Measurements from ENCODE around the gene DOCK2.
"Not testable (repeated sequence)": the region's sequence is repeated elsewhere in the genome, so short reads cannot be mapped to it uniquely, and the experiment has no call there.

Gene DOCK2

GRCh38 chr5:169944115-169944514, 307.0 kb downstream of the DOCK2 start:
- DNase-seq (ENCODE audit: low read depth): no peak

DNA sequence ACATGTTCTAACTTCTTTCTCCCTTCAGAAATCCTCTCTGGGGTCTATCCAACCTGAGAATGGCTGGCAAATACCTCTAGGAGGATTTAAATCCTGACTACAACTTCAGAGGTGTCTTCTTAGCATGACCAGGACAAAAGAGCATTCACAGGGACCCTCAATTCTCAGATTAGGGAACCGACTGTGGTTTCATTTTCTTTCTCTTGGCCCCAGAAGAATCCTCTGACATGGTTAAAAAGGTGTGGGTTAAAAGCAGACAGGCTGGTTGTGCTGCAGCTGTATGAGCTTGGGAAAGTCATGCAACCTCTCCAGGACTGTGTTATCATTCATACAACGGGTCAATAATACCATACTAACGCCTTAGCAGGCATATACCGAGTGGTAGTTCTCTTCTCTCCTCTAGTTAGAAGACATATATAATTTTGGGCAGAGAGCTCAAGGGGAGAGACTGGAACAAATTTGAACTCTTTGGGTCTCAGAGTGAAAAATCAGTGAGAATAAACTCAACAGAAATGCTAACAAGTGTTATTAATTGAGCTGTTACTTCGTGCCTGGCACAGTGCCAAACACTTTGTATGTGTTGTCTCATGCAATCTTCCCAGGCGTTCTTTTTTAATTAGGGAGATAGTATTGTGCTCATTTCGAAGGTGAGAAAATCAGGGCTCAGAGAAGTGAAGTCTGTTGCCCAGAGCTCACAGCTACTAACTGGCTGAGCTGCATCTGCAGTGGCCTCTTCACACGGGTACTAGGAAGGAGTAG, 308.0 kb downstream of the DOCK2 start:
- DNase-seq (ENCODE audit: low read depth): no peak

GRCh38 chr5:169945831-169946261, 308.8 kb downstream of the DOCK2 start:
- peak; percentile 92 for DNase-seq (ENCODE audit: low read depth)

- DNase-seq (ENCODE audit: low read depth): no peak
Observed at GRCh38 chr5:169946743-169947295, 309.7 kb downstream of the DOCK2 start.

DNA sequence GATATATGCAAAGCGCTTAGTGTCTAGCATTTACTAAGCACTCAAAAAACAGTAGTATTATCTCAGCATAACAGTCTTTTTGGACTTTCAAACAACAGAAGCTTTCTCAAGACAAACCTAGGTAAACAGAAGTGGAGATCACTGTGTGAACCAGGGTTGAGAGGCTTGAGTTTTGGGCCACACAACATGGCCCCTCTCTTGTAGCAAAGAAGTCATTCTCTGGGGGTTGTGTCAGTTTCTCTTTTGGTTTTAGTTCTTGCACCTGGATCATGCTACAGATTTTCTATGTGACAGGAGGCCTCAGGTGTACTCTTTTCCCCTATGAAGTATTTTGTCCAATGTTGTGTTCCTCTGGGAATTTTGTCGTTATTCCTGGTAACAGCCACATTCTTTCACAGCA, 313.3 kb downstream of the DOCK2 start:
- no peak for DNase-seq (ENCODE audit: low read depth)

GRCh38 chr5:169953196-169953595, 316.1 kb downstream of the DOCK2 start:
- not testable (repeated sequence) for DNase-seq (ENCODE audit: low read depth)

GRCh38 chr5:169954786-169955185, 317.7 kb downstream of the DOCK2 start:
- no peak for DNase-seq (ENCODE audit: low read depth)

DNA sequence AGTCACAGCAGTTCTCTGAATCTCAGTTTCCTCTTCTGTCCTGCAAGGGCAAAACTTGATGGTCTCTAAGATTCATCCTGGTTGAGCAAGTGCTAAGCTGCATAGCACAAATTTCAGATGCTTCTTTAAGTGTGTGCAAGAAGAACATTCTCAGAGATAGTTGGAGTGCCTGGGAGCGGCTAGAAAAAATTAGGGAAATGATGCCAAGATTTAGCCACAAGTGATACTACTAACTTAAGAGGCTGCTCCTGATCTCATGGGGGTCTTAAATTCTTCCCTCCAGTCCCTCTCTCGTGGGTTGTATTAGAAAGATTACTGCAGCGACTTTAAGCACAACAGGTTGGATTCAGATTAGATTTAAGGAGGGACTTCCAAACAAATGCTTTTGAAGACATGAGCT, 319.1 kb downstream of the DOCK2 start:
- DNase-seq (ENCODE audit: low read depth): no peak

- DNase-seq (ENCODE audit: low read depth): no peak
Observed at GRCh38 chr5:169956756-169957155, 319.7 kb downstream of the DOCK2 start.

DNA sequence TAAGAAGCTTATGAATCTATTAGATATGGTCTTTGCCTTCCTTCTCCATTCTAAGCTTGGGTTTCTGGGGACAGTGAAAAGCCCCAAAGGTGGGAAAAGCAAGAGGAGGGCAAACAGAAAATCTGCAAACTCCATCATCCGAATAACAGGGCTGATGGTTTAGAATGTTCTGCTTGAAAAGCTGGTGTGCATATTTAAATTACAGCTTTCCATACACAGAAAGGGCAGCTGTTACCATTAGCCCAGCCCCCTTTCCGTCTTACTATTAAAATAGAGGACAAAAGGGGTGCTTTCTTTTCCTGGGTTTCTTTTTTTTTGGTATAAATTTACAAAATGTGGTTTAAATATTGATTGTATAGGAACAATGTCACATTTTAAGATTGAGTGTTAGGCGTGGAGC, 321.2 kb downstream of the DOCK2 start:
- DNase-seq (ENCODE audit: low read depth): no peak

DNA sequence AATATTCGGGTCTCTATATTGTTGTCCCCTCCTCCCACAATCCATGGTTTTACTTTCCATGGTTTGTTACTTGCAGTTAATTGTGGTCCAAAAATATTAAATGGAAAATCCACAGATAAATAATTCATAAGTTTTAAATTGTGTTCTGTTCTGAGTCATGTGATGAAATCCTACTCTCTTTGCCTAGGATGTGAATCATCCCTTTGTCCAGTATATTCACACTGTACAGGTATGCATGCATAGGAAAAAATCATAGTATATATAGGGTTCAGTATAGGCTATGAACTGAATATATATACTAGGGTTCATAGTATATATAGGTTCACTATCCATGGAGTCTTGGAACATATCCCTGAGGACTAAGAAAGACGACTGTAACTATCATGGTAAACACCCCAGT, 323.6 kb downstream of the DOCK2 start:
- DNase-seq (ENCODE audit: low read depth): no peak

GRCh38 chr5:169964246-169964645, 327.2 kb downstream of the DOCK2 start:
- no peak for DNase-seq (ENCODE audit: low read depth)

DNA sequence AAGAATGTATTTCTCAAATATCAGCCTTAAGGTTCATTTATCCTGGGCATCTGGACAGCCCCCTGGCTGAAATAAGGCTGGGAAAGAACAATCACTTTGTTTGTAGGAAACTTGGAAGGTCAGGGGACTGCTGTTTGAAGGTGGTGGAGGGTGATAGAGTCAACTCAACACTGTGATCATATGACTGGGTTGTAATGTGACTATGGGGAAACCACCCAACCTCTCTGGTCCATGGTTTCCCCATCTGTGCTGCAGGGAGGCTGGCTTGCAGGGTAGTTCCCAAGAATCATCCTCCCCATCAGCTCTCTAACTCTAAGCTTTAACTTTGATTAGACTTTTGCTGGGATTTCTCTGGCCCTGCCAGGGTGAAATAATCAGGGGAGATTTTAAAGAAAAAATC, 333.3 kb downstream of the DOCK2 start:
- no peak for DNase-seq (ENCODE audit: low read depth)

- DNase-seq (ENCODE audit: low read depth): peak; percentile 59
Observed at GRCh38 chr5:169970911-169971765, 334.1 kb downstream of the DOCK2 start.

GRCh38 chr5:169971780-169972179, 334.7 kb downstream of the DOCK2 start:
- no peak for DNase-seq (ENCODE audit: low read depth)

- DNase-seq (ENCODE audit: low read depth): no peak
Observed at GRCh38 chr5:169973056-169973455, 336.0 kb downstream of the DOCK2 start.

- DNase-seq (ENCODE audit: low read depth): no peak
Observed at GRCh38 chr5:169974121-169974770, 337.2 kb downstream of the DOCK2 start.

DNA sequence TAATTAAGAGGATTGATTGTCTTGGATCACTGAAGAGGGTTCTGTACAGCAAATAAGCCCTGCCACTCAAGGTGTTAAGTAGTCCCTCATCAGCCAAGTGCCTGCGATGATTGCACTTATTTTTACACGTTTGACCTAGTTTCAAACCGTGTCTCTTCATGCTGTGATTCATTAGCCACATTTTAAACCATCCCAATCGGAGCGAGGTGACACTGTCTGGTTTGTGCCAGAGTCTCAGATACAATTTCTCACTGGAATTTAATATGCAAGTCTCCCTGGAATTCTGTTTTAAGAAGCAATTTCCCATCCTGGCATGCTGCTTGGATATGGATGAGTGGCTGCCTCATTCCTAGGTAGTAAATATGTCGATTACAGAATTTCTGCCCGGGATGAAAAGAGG, 341.6 kb downstream of the DOCK2 start:
- no peak for DNase-seq (ENCODE audit: low read depth)

- no peak for DNase-seq (ENCODE audit: low read depth)
Observed at GRCh38 chr5:169979871-169980270, 342.8 kb downstream of the DOCK2 start.

DNA sequence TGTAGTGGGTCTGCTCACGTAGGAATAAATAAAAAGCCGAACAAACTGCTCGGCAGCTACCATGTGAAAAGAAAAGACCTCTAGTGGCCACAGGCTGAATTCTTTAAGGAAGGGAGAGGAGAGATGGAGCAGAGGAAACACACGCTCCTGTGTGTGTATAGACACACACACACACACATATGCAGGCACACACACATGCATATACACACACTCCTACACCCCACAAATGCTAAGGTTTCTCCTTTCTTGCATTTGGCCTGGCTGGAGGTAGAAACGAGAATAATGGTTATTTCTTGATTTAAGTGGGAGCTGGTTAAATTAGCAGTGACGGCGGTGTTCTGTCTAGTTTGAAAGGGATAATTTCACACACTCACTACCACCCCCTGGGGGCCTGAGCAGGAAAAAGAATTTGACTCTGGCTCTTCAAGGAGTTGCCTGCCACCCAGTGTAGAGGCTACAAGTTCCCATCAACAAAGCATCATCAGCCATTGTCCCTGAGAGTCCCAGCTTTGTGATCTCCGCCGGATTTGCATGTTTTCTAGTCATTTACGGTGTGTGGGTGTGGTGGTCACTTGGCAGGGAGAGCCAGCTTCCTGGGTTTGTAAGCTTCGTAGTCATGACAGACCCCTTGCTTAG, 343.5 kb downstream of the DOCK2 start, which contains the start of gene INSYN2B:
Gene INSYN2B, minus strand, starts transcription at position 78 of the 636 bp plus-strand sequence. CDS start 96,597 bp downstream, outside the sequence.
- DNase-seq (ENCODE audit: low read depth): peak; percentile 81

GRCh38 chr5:169988206-169988605, 351.1 kb downstream of the DOCK2 start:
- DNase-seq (ENCODE audit: low read depth): no peak

DNA sequence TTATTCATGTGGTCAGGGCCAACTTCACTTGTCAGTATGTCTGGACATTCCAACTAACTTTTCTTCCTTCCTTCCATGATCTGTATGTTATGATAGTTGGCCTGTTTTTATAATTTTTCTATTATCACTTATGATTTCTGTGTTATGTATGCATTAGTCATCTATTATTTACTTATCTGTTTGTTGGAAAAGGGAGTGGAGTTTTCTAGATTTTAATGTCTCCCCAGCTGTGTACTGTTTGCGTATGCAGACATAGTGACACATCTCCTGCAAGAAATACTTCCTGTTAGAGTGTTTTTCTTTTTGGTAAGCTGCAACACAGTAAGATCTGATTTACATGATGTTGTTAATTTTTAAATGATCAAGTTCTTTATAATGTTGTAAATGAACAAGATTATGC, 351.9 kb downstream of the DOCK2 start:
- DNase-seq (ENCODE audit: low read depth): no peak

Data from stromal cell of bone marrow (primary cell).